OCI-LY1 (cell line): ENCODE measurements around the gene PTGES2.

Experiments
- CTCF ChIP-seq: fragments of 200-600 bp; sonication (generic), shearing (Covaris generic); IDR thresholded peaks from 2 replicates; pipeline ENCODE4 v1.5.1; 2017; ENCODE audit warnings: mild to moderate bottlenecking, antibody characterized with exemption, low read length, moderate library complexity, mixed read lengths
- EZH2 ChIP-seq: fragments of 200-600 bp; sonication (generic), shearing (Covaris generic); IDR thresholded peaks from 2 replicates; pipeline ENCODE4 v1.8.0; 2017; ENCODE audit warnings: borderline replicate concordance, mixed run types, mild to moderate bottlenecking, antibody characterized with exemption, low read length, moderate library complexity, mixed read lengths

GRCh38 chr9:128174062-128174461 is 46.5 kb upstream of the PTGES2 start:
- TF ChIP-seq CTCF (no peak), EZH2 (no peak)
